Stimulated activated CD8-positive, alpha-beta memory T cell treated with anti-CD3 and anti-CD28 coated beads, Interleukin-7, amount 100 ng/mL, for 1 hour (primary cell): ENCODE results near the gene CPXM2.

ENCODE experiments used
- DNase-seq, 2 donors: peaks; one replicate each; pipeline ENCODE4 v3.0.0-alpha.2; 2020; ENCODE audit warnings: low read depth in 2 of 2

CPXM2 gene

DNA sequence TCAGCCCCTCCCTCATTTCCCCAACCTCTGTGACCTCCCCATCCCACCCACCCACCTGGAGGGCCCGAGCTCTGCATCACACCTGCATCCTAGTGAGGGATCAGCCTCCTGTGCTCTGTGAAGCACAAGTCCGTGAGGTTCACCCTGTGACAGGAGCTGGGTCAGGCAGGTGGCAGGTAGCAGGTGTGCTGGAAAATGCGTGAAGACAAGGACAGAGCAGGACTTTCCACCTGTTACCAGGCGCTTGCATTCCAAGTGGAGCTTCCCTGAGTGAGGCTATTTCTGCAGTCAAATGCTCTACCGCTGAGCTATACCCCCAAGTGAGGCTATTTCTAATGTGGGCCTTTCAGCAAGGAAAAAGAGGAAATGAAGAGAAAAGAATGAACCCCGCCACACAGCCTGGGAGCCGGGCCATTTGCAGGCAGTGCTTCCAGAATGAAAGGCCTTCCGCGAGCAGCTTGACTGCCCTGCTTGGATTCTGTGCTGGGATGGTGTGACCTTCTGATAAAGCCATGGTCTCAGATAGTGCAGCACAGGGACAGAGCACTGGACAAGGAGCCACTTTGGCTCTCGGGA is 13.3 kb upstream of the CPXM2 start:
- DNase-seq, result no peak

DNA sequence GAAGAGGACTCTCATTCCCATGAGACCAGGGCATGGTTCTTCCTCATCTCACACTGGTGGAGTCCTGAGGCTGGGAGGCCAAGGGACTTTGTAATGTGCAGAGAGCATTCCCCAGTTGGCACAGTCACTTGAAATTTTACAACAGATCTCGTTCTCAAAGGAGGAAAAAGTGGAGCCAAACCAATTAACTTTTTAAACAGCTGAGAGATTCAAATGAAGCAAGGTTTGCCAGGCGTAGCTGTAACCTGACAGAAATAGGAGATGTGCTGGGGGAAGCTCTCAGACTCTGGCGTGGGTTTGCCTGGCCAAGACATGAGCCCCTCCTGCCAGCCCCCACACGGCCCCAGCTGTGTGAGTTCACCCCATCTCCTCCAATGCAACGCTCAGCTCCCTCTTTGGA is 12.0 kb upstream of the CPXM2 start:
- DNase-seq, result no peak

DNA sequence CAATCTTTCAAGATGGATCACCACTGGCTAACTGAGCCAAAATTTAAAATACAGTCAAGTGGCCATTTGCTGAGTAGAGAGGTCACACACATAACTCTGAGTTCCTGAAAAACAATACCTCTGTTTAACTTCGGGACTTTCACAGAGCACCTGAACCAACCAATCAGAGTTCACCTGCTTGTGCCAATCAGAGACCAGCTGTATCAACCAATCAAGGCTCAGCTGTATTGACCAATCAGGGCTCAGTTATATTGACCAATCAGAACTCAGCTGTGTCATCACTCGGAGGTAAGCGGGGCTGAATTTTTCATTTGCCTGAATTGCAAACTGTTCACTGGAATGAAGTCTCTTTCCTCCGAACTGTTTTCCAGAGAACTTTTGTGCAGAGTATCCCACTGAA is 10.0 kb upstream of the CPXM2 start:
- DNase-seq, result no peak

DNA sequence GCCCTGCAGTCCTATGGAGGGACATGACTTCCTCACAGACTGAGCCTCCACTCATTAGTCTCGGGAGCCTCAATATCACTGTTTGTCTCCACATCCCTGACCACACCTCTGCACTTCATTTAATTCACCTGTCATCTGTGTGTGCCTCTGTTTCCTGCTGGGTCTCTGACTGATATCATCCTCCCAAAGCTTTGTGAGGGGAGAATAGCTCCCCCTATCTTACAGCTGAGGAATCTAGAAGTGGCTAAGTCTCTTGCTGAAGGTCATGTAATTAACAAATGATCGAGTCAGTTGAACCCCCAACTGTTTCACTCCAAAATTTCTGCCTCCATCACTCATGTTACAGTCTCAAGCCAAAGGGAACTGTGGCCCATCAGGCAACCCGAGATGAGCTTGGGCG is 5.5 kb upstream of the CPXM2 start:
- no peak for DNase-seq

DNA sequence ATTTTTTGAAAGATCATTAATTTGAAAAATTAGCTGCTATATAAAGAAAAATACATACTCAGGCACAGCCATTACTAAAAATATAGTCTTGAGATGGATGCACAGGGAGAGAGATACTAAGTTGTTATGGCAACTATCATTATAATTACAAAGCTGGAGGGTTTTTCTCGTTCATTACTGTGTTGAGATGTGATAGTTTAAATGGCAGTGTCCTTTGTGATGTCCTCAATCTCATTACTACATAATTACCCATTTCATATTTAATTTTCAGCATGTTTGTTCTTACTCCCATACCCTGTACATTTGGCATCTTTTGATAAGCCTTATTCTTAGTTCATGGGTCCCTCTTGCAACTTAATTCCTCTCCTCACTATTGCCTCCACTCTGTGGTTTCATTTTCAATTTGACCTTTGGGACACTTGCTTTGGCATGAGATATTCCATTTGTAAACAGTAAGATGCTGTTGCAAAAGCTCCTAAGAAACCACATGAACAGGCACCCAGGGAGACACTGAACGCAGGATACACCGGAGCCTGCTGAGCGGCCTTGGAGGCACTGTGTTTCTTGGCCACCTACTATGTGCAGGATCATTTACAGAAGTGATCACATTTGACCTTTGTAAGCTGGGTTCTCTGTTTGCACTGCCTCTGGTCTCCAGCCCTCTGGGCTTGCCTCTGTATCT is 4.8 kb upstream of the CPXM2 start:
- no peak for DNase-seq

DNA sequence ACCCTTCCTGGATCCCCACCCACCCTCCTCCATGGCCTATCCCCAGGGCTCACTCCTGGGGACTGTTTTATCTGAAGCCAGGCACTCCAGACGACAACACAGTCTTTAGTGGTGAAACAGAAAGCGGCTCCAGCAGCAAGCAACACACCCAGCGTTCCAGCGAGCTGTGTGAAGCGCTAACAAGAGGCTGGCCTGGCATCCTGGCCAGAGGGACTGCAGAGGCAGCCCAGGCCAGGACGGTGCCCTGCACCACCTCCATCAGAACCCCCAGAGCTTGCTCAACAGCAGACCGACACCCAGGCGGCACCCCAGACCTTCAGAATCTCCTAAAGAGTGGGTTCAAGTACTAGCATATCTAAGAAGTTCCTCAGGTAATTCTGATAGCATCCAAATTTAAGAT is 2.0 kb upstream of the CPXM2 start:
- DNase-seq, result no peak

DNA sequence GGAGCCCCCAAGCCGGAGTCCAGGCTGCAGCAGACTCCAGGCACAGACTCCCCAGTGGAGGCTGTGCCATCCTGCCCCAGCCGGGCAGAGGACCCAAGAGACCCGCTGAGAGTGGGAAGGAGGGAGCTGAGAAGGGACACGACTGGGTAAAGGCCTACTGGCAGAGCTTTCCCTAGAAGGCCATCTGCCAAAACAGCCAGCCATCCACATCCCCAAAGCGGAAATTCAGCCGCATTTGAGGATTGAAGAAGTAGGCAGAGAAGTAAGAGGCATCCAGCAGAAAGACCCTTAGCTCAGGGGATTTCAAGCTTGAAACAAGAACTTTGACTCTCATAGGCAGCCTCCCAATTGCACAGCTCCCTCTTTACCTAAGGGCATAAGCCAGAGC is 857 bp downstream of the CPXM2 start:
- DNase-seq, result no peak

DNA sequence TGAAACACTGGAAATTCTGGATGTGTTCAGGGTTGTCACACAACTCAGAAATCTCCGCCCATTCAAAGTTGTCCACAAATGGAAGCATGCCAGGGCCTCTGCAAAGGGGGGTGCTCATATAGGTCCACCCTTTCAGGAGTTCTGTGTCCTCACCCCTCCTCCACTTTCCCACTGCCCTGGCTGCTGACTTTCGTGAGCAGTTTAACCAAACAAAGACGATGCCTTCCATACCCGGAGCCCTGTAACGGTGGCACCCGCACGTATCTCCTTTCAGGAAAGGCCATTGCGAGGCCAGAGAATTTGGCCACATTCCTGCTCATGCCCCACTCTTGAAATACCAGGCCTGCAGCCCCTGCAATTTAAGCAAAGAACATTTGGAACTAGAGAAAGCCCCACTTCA is 1.4 kb downstream of the CPXM2 start:
- no peak for DNase-seq

DNA sequence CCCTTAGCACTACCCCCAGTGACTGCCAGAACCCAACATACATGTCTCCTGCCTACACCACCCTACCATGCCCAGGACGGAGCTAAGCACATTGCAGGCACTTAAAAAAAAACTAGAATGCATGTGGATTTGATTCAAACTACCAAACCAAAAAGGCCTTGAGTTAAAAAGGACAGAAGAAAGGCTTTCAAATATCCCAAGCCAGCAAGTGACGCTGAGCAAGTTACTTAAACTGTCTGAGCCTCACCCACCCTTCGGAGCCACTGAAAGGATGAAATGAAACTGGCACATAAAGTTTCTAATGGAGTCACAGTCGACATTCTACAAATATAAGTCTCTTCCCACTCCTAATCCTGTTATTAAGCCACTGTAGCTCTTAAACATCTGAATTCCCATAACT is 1.8 kb downstream of the CPXM2 start:
- no peak for DNase-seq

DNA sequence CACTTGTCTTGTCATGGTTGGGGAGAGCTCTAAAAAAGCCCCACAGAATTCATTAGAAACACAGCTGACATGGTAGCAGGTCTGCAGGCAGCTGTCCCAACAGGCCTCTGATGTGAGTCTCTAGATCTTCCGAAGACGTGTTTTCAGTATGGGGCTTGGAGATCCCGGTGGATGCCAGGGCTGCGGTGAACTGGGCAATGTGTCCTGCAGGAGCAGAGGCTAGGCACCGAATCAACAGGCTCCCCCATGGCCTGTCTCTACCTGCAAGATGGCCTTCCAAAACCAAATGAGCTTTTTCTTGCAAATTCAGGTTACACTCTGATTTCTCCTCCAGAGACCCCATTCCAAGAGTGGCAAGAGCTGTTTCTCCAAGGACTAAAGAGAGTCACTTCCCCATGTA is 2.9 kb downstream of the CPXM2 start:
- DNase-seq, result no peak

DNA sequence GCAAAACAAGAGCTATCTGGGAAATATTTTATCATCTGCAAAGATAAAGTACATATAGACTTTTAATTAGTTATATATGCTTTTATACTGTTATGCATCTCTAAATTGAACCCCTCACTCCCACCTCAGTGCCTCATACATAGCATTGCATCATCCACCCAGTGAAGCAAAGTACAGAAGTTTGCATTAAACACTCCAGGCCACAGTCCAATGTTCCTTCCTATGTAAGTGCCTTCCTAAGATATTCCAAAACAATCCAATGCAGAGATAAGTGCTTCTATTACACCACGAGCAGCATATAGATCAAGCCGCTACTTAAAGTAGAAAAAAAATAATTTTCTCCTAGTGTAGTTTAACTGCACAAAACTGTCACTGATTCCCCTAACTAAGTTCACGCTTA is 3.4 kb downstream of the CPXM2 start:
- no peak for DNase-seq

DNA sequence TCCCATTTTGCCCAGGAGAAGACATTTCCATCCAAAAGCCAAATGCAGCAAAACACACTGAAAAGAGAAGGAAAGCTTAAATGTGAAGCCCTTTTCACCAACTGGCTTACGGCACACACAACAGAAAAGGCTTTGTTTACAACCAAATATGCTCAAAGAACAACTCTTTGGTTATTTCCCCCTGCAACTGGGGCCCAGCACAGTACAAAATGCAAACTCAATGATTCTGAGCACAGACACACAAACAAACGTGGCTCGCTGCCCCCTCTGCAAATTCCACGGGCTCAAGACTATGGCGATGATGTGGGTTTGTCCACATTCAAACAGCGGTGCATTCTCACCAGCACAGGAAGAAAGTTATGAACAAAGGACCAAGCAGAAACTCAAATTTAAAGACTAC is 5.3 kb downstream of the CPXM2 start:
- no peak for DNase-seq

DNA sequence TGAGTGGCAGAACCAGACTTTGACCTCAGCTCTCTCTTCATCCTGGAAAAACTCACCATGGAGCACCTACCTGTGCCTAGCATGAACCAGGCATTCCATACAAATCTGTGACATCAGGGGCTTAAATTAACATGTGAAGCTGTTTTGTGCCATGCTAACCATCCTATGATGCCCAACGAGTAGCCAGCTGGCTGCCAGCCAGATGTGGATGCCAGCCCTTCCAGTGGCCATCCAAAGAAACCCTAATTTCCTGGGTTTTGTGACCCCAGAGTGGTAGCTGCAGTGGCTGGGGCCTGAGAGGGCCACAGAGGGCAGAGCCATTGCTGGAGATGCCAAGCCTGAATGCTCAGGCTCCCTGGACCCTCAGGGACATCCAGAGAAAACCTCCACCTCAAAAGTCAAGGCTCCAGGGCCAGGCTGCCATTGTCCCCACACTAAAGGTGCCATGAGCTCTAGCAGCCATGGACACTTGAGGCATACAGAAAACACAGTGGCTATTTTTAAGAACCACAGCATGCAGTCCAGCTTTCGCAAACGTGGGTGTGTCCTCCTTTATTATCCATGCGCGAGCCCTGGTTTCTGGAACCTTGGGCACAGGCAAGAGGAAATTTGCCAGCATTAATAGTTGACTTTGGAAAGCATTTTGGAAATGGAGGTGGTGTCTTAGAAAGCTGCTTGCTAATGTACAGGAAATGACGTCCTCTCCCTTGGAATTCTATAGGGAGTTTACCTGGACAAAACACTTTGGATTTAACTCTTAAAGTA is 6.0 kb downstream of the CPXM2 start:
- DNase-seq, result no peak

DNA sequence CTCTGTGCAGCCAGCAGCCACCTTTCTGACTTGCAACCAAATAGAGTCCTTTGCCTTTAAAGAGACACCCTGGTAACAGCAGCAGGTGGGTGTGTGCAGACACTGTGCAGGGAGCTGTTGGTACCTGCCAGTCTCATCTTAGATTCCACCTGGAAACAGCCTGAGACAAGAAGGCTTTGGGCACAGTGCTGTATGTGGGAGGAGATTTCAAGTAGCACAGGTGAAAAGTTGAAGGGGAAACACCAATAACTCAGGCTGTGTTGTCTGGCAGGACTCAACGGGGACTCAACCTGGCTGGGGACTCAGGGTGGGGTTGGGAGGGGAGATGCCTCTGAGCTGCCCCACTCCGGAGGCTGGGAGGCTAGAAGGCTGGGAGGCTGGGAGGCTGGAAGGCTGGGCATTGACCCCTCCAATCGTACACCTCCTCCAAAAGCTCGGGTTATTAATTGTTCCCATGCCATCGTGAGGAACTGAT is 6.7 kb downstream of the CPXM2 start:
- no peak for DNase-seq

DNA sequence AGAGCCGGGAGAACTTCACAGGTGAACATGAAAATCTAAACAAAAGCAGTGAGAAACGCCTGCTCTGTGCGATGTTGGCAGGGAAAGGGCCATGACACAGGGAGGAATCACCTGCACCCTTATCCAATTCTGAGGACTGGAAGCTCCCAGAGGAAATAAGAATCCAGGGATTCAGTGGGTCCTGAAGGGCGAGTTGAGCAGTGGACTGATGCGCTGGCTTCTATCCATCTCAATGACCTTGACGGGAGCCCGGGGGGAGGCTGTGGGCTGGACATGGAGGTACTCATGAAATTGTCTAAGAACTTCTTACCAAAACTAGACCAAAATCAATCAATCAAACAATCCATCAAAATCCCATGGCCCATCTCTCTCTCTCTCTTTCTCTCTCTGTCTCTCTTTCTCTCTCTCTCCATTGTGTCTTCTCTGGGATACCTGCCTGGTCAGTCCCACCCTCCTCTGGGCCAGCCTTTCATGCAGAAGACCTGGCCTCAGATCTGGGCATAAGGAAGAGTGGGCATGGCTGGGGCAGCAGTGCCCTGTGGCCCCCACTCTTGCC is 7.2 kb downstream of the CPXM2 start:
- DNase-seq, result no peak

DNA sequence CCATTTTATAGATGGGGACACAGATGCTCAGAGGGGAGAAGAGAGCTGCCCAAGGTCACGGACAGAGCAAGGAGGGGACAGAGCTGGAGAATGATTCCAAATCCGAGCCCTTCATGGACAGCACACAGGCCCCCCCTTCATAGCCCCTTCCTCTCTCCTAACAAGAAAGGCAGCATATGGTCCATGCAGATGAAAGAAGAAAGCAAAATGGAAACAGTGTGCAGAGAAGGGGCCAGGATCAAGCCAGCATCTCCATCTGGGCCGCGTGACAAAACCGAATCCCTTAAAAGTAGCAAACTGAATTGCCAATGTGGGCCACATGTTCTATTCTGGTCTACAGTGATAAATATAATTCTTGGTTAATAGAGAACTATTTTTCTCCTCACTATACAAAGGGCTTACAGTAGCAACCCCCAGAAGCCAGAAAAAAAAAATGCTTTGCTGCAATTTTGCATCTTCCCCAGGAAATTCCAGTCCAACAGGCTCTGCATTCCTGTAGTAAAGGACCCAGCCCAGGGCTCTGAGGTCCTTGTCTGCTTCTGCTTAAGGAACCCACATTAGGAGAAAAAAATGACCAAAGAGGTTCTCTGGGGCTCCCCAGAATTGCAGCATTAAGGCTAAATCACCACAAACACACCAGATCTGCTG is 7.8 kb downstream of the CPXM2 start:
- no peak for DNase-seq

DNA sequence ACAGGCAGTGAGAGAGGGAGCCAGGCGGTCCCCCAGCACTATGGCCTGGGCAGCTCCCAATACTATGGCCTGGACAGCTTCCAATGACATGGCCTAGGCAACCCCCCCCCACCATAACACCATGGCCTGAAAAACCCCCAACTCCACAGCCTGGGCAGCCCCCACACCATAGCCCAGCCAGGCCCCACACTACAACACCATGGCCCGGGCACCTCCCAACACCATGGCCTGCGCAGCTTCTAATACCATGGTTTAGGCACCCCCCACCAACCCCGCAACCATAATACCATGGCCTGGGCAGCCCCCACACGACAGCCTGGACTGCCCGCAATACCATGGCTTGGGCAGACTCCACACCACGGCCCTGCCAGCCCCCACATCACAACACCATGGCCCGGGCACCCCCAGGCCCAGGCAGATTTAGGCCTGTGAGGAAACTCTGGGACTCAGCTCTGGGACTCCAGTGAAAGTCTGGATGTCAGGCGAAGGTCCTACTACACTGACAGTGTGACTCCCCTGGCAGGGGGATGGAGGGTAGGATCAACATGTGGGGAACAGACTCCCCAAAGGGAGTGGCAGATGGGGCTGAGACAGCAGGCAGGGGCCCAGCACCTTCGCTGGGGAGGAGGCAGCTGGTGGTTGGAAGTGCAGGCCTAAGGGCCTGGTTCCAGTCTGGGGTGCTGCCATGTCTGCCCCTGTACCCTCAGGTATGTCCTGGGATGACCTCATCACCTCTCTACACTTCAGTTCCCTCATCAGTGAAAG is 8.7 kb downstream of the CPXM2 start:
- DNase-seq, result no peak

DNA sequence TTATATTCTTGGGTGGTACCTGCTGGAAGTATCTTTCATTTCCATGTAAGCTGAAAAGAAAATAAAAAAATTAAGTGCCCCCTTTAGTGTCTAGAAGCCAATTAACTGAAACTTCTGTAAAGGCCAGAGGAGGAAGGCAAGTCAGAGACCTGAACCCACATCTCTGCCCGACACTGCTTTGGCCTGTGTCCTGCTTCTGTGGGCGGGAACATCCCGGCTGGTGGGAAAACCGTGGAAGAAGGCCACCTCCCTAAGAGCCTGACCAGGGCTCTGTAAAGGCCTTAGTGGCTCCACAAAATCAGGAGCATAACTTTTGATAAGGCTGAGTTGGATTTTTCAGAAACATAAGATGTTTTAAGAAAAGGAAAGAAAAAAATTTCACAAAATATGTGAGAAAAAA is 9.4 kb downstream of the CPXM2 start:
- DNase-seq, result no peak

DNA sequence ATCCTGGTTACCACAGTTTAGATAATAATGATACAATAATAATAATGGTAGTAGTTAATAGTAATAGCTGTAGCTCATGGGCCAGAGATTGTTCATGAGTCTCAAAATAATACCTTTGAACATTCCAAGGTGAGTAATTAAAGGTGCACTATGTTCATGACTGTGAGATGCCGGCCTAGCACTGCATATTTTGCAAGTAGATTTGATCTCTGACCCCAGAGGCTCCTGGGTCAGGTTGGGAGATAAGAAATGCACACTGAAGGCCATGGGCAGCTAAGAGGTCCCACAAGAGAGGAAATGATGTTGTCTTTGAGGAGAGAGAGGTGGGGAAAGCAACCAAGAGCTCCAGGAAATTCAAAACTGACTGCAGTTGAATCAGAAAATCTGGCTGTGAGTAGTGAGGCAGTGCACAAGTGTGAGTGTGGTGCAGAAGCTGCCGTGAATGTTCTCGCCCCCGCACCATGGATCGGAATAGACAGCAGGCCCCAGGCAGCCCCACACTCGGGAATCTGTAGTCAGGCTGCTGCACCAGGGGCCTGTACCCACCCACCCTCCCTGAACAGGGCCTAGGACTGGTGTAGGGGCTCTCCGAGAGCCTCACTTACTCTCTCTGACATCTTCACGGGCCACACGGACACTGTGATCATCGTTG is 11.9 kb downstream of the CPXM2 start:
- no peak for DNase-seq

DNA sequence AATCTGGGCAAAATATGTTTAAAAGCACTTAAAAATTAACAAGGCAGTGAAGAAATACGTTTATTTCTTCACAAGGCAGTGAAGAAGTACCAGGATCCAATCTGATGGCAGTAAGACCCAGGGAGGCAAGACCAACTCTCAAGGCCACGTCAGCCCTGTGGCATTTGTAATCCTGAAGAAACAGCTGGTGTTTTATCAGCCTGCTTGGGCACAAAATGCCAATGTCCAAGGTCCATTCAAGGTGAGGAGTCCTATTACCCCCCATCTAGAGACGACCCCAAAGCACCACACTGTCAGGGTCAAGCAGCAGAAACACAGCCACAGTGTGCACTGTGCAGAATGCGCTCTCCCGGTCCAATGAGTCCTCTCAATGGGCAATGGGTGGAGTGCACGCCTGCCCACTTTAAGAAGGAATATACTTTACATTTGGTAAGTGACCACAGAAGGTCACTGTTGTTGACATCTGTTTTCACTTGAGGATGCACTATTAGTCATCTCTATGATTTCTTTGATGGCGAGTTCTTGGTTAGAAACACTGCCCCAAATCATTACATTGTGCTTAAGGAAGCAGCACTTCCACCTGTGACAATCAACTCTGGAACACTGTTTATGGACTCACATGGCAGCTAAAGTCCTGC is 12.8 kb downstream of the CPXM2 start:
- no peak for DNase-seq

DNA sequence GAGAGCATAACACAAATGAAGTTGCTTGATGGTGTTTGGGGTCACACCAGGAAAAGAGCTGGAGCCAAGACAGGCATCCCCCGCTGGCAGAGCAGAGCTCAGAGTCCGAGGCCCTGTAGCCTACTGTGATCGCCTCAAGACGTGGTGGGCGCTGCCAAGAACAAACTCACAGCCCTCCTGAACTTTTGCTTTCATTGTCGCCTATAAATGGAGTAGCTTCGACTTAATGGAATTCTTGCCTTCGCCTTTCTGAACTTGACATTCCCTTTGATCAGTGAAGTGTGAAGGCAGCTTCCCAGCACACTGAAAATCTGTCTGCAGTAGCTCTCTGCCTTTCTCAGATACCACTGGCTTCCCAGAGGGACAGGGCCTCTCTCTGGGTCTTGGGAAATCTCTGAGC is 21.3 kb downstream of the CPXM2 start:
- DNase-seq, result no peak
